ENCODE measurements around the gene C12orf57. TPM values are rescaled to one million over a fixed set of nuclear protein-coding genes. Genes with fewer than 3 reads are reported as not detected.
A peak's percentile ranks its signal among the peaks of the same experiment; 100 is the strongest.

C12orf57 gene
- total RNA-seq, 2 experiments from 2014 or later: 184 to 185 TPM

GRCh38 chr12:6938353-6939190 lies 5.2 kb upstream of the C12orf57 start:
- DNase-seq (no peak), ATAC-seq (no peak)
- H3K27ac Mint-ChIP-seq: peak overlapping the region; percentile 97
- peaks cover 34% of the 10 kb centered on the region for H3K36me3 Mint-ChIP-seq (ENCODE audit: low read depth)
- CTCF ChIA-PET: interaction anchor here (1.0 to 18.6 kb wide), 17 partner anchors 9 to 385 kb away, joined by 3 to 742 read pairs (median 7); partner anchors contain the start of genes ATN1, C1RL, CDCA3 and LPCAT3
- H3K9me3 Mint-ChIP-seq (ENCODE audit: insufficient read depth): no peaks in the 10 kb centered on the region
- peaks cover under 1% of the 10 kb centered on the region for H3K27me3 Mint-ChIP-seq (ENCODE audit: low read depth)
- POLR2A ChIA-PET: interaction anchor here (0.6 to 20.8 kb wide), 20 partner anchors 8 to 1033 kb away, joined by 3 to 1099 read pairs (median 5); partner anchors contain the start of genes ATN1, C1RL, ENO2 and LRRC23
- H3K4me1 Mint-ChIP-seq (ENCODE audit: low read depth): peaks cover 63% of the 10 kb centered on the region
- peak overlapping the region; percentile 82 for H3K4me3 Mint-ChIP-seq

GRCh38 chr12:6939191-6939540 lies 4.7 kb upstream of the C12orf57 start:
- peak overlapping the region; percentile 97 for H3K27ac Mint-ChIP-seq
- CTCF ChIA-PET: interaction anchor here (0.8 to 18.6 kb wide), 7 partner anchors 8 to 169 kb away, joined by 3 to 742 read pairs (median 37); partner anchors contain the start of genes ATN1, C1RL, SPSB2 and TPI1
- H3K9me3 Mint-ChIP-seq (ENCODE audit: insufficient read depth): no peaks in the 10 kb centered on the region
- H3K4me1 Mint-ChIP-seq (ENCODE audit: low read depth): peaks cover 63% of the 10 kb centered on the region
- H3K36me3 Mint-ChIP-seq (ENCODE audit: low read depth): peaks cover 31% of the 10 kb centered on the region
- peaks cover 2% of the 10 kb centered on the region for H3K27me3 Mint-ChIP-seq (ENCODE audit: low read depth)
- ATAC-seq (no peak), DNase-seq (no peak)
- peak overlapping the region; percentile 29 for H3K4me3 Mint-ChIP-seq
- POLR2A ChIA-PET: interaction anchor here (1.0 to 20.8 kb wide), 5 partner anchors 12 to 88 kb away, joined by 3 to 1099 read pairs (median 6); partner anchors contain the start of genes ATN1, CDCA3, PTPN6 and USP5

- Mint-ChIP-seq H3K36me3 (ENCODE audit: low read depth) (peaks cover 25% of the 10 kb centered on the region), H3K9me3 (ENCODE audit: insufficient read depth) (no peaks in the 10 kb centered on the region), H3K4me1 (ENCODE audit: low read depth) (peaks cover 64% of the 10 kb centered on the region), H3K27ac (peak overlapping the region; percentile 43), H3K27me3 (ENCODE audit: low read depth) (peaks cover 2% of the 10 kb centered on the region), H3K4me3 (no peak overlapping the region)
- ChIA-PET CTCF (interaction anchor here (1.1 to 18.6 kb wide), 3 partner anchors 14 to 27 kb away, joined by 3 to 742 read pairs (median 106); partner anchors contain the start of gene ATN1), POLR2A (interaction anchor here (1.2 to 20.8 kb wide), 3 partner anchors 12 to 68 kb away, joined by 3 to 1099 read pairs (median 5); partner anchors contain the start of genes PTPN6 and SPSB2)
- DNase-seq (no peak), ATAC-seq (no peak)
Observed at GRCh38 chr12:6941267-6941666, 2.6 kb upstream of the C12orf57 start.

- Mint-ChIP-seq H3K27ac (no peak overlapping the region), H3K36me3 (ENCODE audit: low read depth) (peaks cover 21% of the 10 kb centered on the region), H3K4me1 (ENCODE audit: low read depth) (peaks cover 64% of the 10 kb centered on the region), H3K27me3 (ENCODE audit: low read depth) (peaks cover 2% of the 10 kb centered on the region), H3K4me3 (no peak overlapping the region), H3K9me3 (ENCODE audit: insufficient read depth) (no peaks in the 10 kb centered on the region)
- no peak for DNase-seq
- ChIA-PET CTCF (interaction anchor here (1.1 to 18.6 kb wide), 3 partner anchors 14 to 26 kb away, joined by 3 to 742 read pairs (median 106); partner anchors contain the start of gene ATN1), POLR2A (interaction anchor here (1.2 to 20.8 kb wide), 3 partner anchors 13 to 69 kb away, joined by 3 to 1099 read pairs (median 5); partner anchors contain the start of genes PTPN6 and SPSB2)
- ATAC-seq: no peak
Observed at GRCh38 chr12:6941782-6942181, 2.0 kb upstream of the C12orf57 start.

GRCh38 chr12:6942331-6942665 lies 1.5 kb upstream of the C12orf57 start:
- Mint-ChIP-seq H3K36me3 (ENCODE audit: low read depth) (peaks cover 20% of the 10 kb centered on the region), H3K4me3 (peak overlapping the region; percentile 5), H3K27ac (peak overlapping the region; percentile 97), H3K4me1 (ENCODE audit: low read depth) (peaks cover 66% of the 10 kb centered on the region), H3K27me3 (ENCODE audit: low read depth) (peaks cover 2% of the 10 kb centered on the region), H3K9me3 (ENCODE audit: insufficient read depth) (no peaks in the 10 kb centered on the region)
- ATAC-seq (no peak), DNase-seq (no peak)
- POLR2A ChIA-PET: interaction anchor here (0.7 to 20.8 kb wide), 5 partner anchors 8 to 102 kb away, joined by 3 to 1099 read pairs (median 48); partner anchors contain the start of genes ATN1, GNB3, PTPN6 and SPSB2
- CTCF ChIA-PET: interaction anchor here (1.8 to 18.6 kb wide), 4 partner anchors 9 to 168 kb away, joined by 10 to 742 read pairs (median 66); partner anchors contain the start of genes C1RL and SPSB2

- Mint-ChIP-seq H3K27ac (peak overlapping the region; percentile 97), H3K36me3 (ENCODE audit: low read depth) (peaks cover 17% of the 10 kb centered on the region), H3K27me3 (ENCODE audit: low read depth) (peaks cover 2% of the 10 kb centered on the region), H3K4me1 (ENCODE audit: low read depth) (peaks cover 69% of the 10 kb centered on the region), H3K9me3 (ENCODE audit: insufficient read depth) (no peaks in the 10 kb centered on the region), H3K4me3 (peak overlapping the region; percentile 88)
- ATAC-seq: peak; percentile 42
- POLR2A ChIA-PET: interaction anchor here (0.6 to 20.8 kb wide), 59 partner anchors 9 to 1123 kb away, joined by 3 to 1099 read pairs (median 5); partner anchors contain the start of genes ATN1, C1RL, C3AR1 and CDCA3
- CTCF ChIA-PET: interaction anchor here (0.7 to 18.6 kb wide), 24 partner anchors 9 to 245 kb away, joined by 3 to 742 read pairs (median 5); partner anchors contain the start of genes C1R, C1RL, ENO2 and LPCAT3
- DNase-seq: peak; percentile 90
Observed at GRCh38 chr12:6943389-6943721, 467 bp upstream of the C12orf57 start.

GRCh38 chr12:6944381-6945186 lies 762 bp downstream of the C12orf57 start:
- Mint-ChIP-seq H3K4me1 (ENCODE audit: low read depth) (peaks cover 75% of the 10 kb centered on the region), H3K4me3 (peak overlapping the region; percentile 88), H3K27ac (peak overlapping the region; percentile 97), H3K36me3 (ENCODE audit: low read depth) (peaks cover 16% of the 10 kb centered on the region), H3K27me3 (ENCODE audit: low read depth) (peaks cover 2% of the 10 kb centered on the region), H3K9me3 (ENCODE audit: insufficient read depth) (no peaks in the 10 kb centered on the region)
- peak; percentile 93 for DNase-seq
- ATAC-seq: peak; percentile 52
- ChIA-PET POLR2A (interaction anchor here (0.5 to 20.8 kb wide), 51 partner anchors 10 to 1122 kb away, joined by 3 to 1099 read pairs (median 6); partner anchors contain the start of genes ATN1, C1RL, C3AR1 and CDCA3), CTCF (interaction anchor here (0.6 to 18.6 kb wide), 30 partner anchors 8 to 201 kb away, joined by 3 to 742 read pairs (median 5); partner anchors contain the start of genes C1R, C1RL, CDCA3 and LPCAT3)

GRCh38 chr12:6945613-6946012 lies 1.8 kb downstream of the C12orf57 start:
- DNase-seq (no peak), ATAC-seq (no peak)
- ChIA-PET POLR2A (interaction anchor here (0.6 to 20.8 kb wide), 11 partner anchors 9 to 79 kb away, joined by 3 to 1099 read pairs (median 3); partner anchors contain the start of genes ATN1, LPCAT3, PTPN6 and SPSB2), CTCF (interaction anchor here (1.2 to 18.6 kb wide), 12 partner anchors 9 to 165 kb away, joined by 3 to 742 read pairs (median 18); partner anchors contain the start of genes C1RL, CDCA3, LPCAT3 and SPSB2)
- Mint-ChIP-seq H3K4me3 (peak overlapping the region; percentile 88), H3K9me3 (ENCODE audit: insufficient read depth) (no peaks in the 10 kb centered on the region), H3K36me3 (ENCODE audit: low read depth) (peaks cover 16% of the 10 kb centered on the region), H3K27me3 (ENCODE audit: low read depth) (peaks cover 2% of the 10 kb centered on the region), H3K27ac (peak overlapping the region; percentile 97), H3K4me1 (ENCODE audit: low read depth) (peaks cover 81% of the 10 kb centered on the region)

GRCh38 chr12:6946033-6946919 lies 2.5 kb downstream of the C12orf57 start:
- ATAC-seq (peak; percentile 17), DNase-seq (peak; percentile 73)
- H3K36me3 Mint-ChIP-seq (ENCODE audit: low read depth): peaks cover 17% of the 10 kb centered on the region
- ChIA-PET CTCF (interaction anchor here (1.4 to 18.6 kb wide), 8 partner anchors 9 to 164 kb away, joined by 4 to 742 read pairs (median 32); partner anchors contain the start of genes C1RL, LPCAT3 and SPSB2), POLR2A (interaction anchor here (0.6 to 20.8 kb wide), 13 partner anchors 8 to 79 kb away, joined by 3 to 1099 read pairs (median 5); partner anchors contain the start of genes ATN1, LPCAT3, PTPN6 and SPSB2)
- H3K27ac Mint-ChIP-seq: peak overlapping the region; percentile 97
- H3K4me1 Mint-ChIP-seq (ENCODE audit: low read depth): peaks cover 82% of the 10 kb centered on the region
- no peaks in the 10 kb centered on the region for H3K9me3 Mint-ChIP-seq (ENCODE audit: insufficient read depth)
- peak overlapping the region; percentile 88 for H3K4me3 Mint-ChIP-seq
- peaks cover 2% of the 10 kb centered on the region for H3K27me3 Mint-ChIP-seq (ENCODE audit: low read depth)
